H1 (cell line): ENCODE results near the gene CCNJ. TPM values are rescaled to one million over a fixed set of nuclear protein-coding genes. Genes with fewer than 3 reads are reported as not detected.

Source experiments
- BRCA1 ChIP-seq: IDR thresholded peaks from 2 replicates; pipeline ENCODE4 v1.6.1; 2012; ENCODE audit warnings: low read depth, low read length, improper control_type of control experiment
- JUND ChIP-seq: IDR thresholded peaks from 2 replicates; pipeline ENCODE4 v1.6.1; 2011; ENCODE audit warnings: mild to moderate bottlenecking, improper control_type of control experiment, low read length
- MAFK ChIP-seq: IDR thresholded peaks from 2 replicates; pipeline ENCODE4 v1.6.1; 2012; ENCODE audit warnings: low read depth, mild to moderate bottlenecking, improper control_type of control experiment, low read length
- RAD21 ChIP-seq, 2 experiments: IDR thresholded peaks in 1 of 2; conservative IDR thresholded peaks in 1 of 2; 2 replicates each; pipeline ENCODE4 v1.6.1; 2011; ENCODE audit warnings: low read depth in 2 of 2, low read length in 2 of 2, improper control_type of control experiment in 1 of 2, inconsistent platforms in 1 of 2, mild to moderate bottlenecking in 1 of 2, moderate library complexity in 1 of 2
- polyA plus RNA-seq, 7 experiments: library from polyadenylated mRNA; depleted of rRNA in 3 of 7; stranded (reverse) in 5 of 7; unstranded in 2 of 7; fragments of >200 nt in 5 of 7; fragments of 200-250 nt in 2 of 7; gene quantifications; 1 replicate in 5 of 7; 2 replicates in 1 of 7; 4 replicates in 1 of 7; pipeline versions ENCODE4 v1.2.1 to v1.2.3, GENCODE V29; 2011 to 2013; ENCODE audit warnings: missing spikeins in 2 of 7, mixed read lengths in 2 of 7
- total RNA-seq: library from RNA; stranded (reverse); fragmentation: NEBNext Ultra II Directional; extraction: Animal tissue kit (Norgen Biotek cat#: 25700); gene quantifications from 2 replicates; pipeline ENCODE4 v1.2.1, GENCODE V29; 2021
- TF ChIP-seq, protein P1 (sequence below), 3 experiments: IDR thresholded peaks; 1 replicate in 2 of 3; 2 replicates in 1 of 3; pipeline versions ENCODE4 v1.5.1 to v1.6.1; 2011; ENCODE audit warnings: low read length in 3 of 3, mild to moderate bottlenecking in 3 of 3, inconsistent platforms in 2 of 3, low read depth in 1 of 3, moderate library complexity in 1 of 3; ENCODE audit not compliant: insufficient read depth in 1 of 3; ENCODE audit errors: control extremely low read depth in 1 of 3

The CCNJ gene
- total and polyA plus RNA-seq, 2 of the 8 experiments (the other 6 are each of a cell fraction or from before 2014, with no cell fraction given): 31.4 to 34.7 TPM

- TF ChIP-seq, protein P1, sequence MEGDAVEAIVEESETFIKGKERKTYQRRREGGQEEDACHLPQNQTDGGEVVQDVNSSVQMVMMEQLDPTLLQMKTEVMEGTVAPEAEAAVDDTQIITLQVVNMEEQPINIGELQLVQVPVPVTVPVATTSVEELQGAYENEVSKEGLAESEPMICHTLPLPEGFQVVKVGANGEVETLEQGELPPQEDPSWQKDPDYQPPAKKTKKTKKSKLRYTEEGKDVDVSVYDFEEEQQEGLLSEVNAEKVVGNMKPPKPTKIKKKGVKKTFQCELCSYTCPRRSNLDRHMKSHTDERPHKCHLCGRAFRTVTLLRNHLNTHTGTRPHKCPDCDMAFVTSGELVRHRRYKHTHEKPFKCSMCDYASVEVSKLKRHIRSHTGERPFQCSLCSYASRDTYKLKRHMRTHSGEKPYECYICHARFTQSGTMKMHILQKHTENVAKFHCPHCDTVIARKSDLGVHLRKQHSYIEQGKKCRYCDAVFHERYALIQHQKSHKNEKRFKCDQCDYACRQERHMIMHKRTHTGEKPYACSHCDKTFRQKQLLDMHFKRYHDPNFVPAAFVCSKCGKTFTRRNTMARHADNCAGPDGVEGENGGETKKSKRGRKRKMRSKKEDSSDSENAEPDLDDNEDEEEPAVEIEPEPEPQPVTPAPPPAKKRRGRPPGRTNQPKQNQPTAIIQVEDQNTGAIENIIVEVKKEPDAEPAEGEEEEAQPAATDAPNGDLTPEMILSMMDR (IDR thresholded peaks at IDR 0.05; ENCODE audit: control extremely low read depth in 1 of 3, insufficient read depth in 1 of 3, low read depth in 1 of 3, low read length in 3 of 3): no peak
- TF ChIP-seq BRCA1 (no peak), JUND (no peak), MAFK (no peak), RAD21 (IDR thresholded peaks at IDR 0.05 in 1 of 2, conservative IDR thresholded peaks at IDR 0.05 in 1 of 2; ENCODE audit: low read depth in 2 of 2, low read length in 2 of 2) (no peak)
Observed at GRCh38 chr10:96049340-96049739, 6.0 kb downstream of the CCNJ start (continued).
